Astrocyte (in vitro differentiated cells and primary cell): Measurements from ENCODE around the gene CPA4. TPM values are rescaled to one million over a fixed set of nuclear protein-coding genes. Genes with fewer than 3 reads are reported as not detected.
A peak's percentile ranks its signal among the peaks of the same experiment; 100 is the strongest.

Source experiments
- DNase-seq: peaks from one replicate; pipeline ENCODE4 v3.0.0-alpha.2; 2010; ENCODE audit warnings: low read depth
- FAIRE-seq: peaks from 2 replicates; lab custom pipeline; 2011; peaks lifted over from hg19 to GRCh38; lab: Jason Lieb, UNC
- H2AFZ ChIP-seq: 2 replicates; pipeline ENCODE4 v1.6.0; 2012; ENCODE audit warnings: low read depth, low read length, inconsistent platforms
- H3K27ac ChIP-seq: 2 replicates; pipeline ENCODE4 v1.5.1; 2011; ENCODE audit warnings: low read depth, low read length, inconsistent platforms
- H3K27me3 ChIP-seq: 2 replicates; pipeline ENCODE4 v1.6.0; 2011; ENCODE audit warnings: low read length, inconsistent platforms; ENCODE audit not compliant: insufficient read depth
- H3K36me3 ChIP-seq: 2 replicates; pipeline ENCODE4 v1.5.1; 2011; ENCODE audit warnings: low read length, inconsistent platforms; ENCODE audit not compliant: insufficient read depth
- H3K4me1 ChIP-seq: 2 replicates; pipeline ENCODE4 v1.5.1; 2011; ENCODE audit warnings: low read length, inconsistent platforms; ENCODE audit not compliant: insufficient read depth
- H3K4me2 ChIP-seq: 2 replicates; pipeline ENCODE4 v1.6.0; 2012; ENCODE audit warnings: low read length, inconsistent platforms
- H3K4me3 ChIP-seq: 2 replicates; pipeline ENCODE4 v1.5.1; 2011; ENCODE audit warnings: low read depth, mild to moderate bottlenecking, low read length, inconsistent platforms; ENCODE audit not compliant: insufficient read depth
- H3K79me2 ChIP-seq: 2 replicates; pipeline ENCODE4 v1.6.0; 2012; ENCODE audit warnings: mild to moderate bottlenecking, low read length, inconsistent platforms; ENCODE audit not compliant: insufficient read depth
- H3K9ac ChIP-seq: 2 replicates; pipeline ENCODE4 v1.6.0; 2012; ENCODE audit warnings: mild to moderate bottlenecking, low read length, inconsistent platforms
- H3K9me3 ChIP-seq: 2 replicates; pipeline ENCODE4 v1.5.1; 2012; ENCODE audit warnings: low read depth, mild to moderate bottlenecking, low read length, inconsistent platforms; ENCODE audit not compliant: insufficient read depth
- H4K20me1 ChIP-seq: 2 replicates; pipeline ENCODE4 v1.6.0; 2012; ENCODE audit warnings: low read length, inconsistent platforms; ENCODE audit not compliant: insufficient read depth
- H3K27ac Mint-ChIP-seq: one replicate; pipeline ENCODE4 v1.8.0; 2021; ENCODE audit warnings: mild to moderate bottlenecking, mixed read lengths; ENCODE audit not compliant: unreplicated experiment
- H3K27me3 Mint-ChIP-seq: one replicate; pipeline ENCODE4 v1.8.0; 2021; ENCODE audit warnings: low read depth, mixed read lengths; ENCODE audit not compliant: unreplicated experiment
- H3K36me3 Mint-ChIP-seq: one replicate; pipeline ENCODE4 v1.8.0; 2021; ENCODE audit warnings: low read depth, mixed read lengths; ENCODE audit not compliant: unreplicated experiment
- H3K4me1 Mint-ChIP-seq: one replicate; pipeline ENCODE4 v1.8.0; 2021; ENCODE audit warnings: low read depth, mixed read lengths; ENCODE audit not compliant: unreplicated experiment
- H3K4me3 Mint-ChIP-seq: one replicate; pipeline ENCODE4 v1.8.0; 2021; ENCODE audit warnings: mild to moderate bottlenecking, moderate library complexity, mixed read lengths; ENCODE audit not compliant: unreplicated experiment
- H3K9me3 Mint-ChIP-seq: one replicate; pipeline ENCODE4 v1.8.0; 2021; ENCODE audit warnings: mild to moderate bottlenecking, mixed read lengths; ENCODE audit not compliant: unreplicated experiment
- EZH2 ChIP-seq: IDR thresholded peaks from 2 replicates; pipeline ENCODE4 v1.6.1; 2012; ENCODE audit warnings: mild to moderate bottlenecking, low read length, inconsistent platforms; ENCODE audit not compliant: insufficient read depth
- total RNA-seq: library from RNA; stranded (reverse); gene quantifications from 2 replicates; pipeline ENCODE4 v1.2.1, GENCODE V29; 2021
- TF ChIP-seq, protein P1 (sequence below): IDR thresholded peaks from 2 replicates; pipeline ENCODE4 v1.5.1; 2011; ENCODE audit warnings: low read depth, mild to moderate bottlenecking, inconsistent platforms, low read length, moderate library complexity; ENCODE audit not compliant: insufficient read depth

Gene CPA4
- total RNA-seq, 1 donor from 2014 or later = 111 TPM

GRCh38 chr7:130367836-130368746, 75.1 kb downstream of the CPA4 start:
- Histone ChIP-seq H2AFZ (no peak overlapping the region), H3K4me3 (no peak overlapping the region), H3K36me3 (no peaks in the 10 kb centered on the region), H3K4me2 (no peak overlapping the region), H3K79me2 (no peaks in the 10 kb centered on the region), H3K9me3 (no peaks in the 10 kb centered on the region), H3K27me3 (no peaks in the 10 kb centered on the region), H3K4me1 (peaks cover 59% of the 10 kb centered on the region), H4K20me1 (no peaks in the 10 kb centered on the region), H3K9ac (no peak overlapping the region), H3K27ac (no peak overlapping the region)
- DNase-seq (no peak), FAIRE-seq (no peak)
- H3K4me1 Mint-ChIP-seq = peaks cover 57% of the 10 kb centered on the region
- H3K9me3 Mint-ChIP-seq = peaks cover 4% of the 10 kb centered on the region
- no peaks in the 10 kb centered on the region for H3K36me3 Mint-ChIP-seq
- no peak for TF ChIP-seq EZH2
- TF ChIP-seq, protein P1, sequence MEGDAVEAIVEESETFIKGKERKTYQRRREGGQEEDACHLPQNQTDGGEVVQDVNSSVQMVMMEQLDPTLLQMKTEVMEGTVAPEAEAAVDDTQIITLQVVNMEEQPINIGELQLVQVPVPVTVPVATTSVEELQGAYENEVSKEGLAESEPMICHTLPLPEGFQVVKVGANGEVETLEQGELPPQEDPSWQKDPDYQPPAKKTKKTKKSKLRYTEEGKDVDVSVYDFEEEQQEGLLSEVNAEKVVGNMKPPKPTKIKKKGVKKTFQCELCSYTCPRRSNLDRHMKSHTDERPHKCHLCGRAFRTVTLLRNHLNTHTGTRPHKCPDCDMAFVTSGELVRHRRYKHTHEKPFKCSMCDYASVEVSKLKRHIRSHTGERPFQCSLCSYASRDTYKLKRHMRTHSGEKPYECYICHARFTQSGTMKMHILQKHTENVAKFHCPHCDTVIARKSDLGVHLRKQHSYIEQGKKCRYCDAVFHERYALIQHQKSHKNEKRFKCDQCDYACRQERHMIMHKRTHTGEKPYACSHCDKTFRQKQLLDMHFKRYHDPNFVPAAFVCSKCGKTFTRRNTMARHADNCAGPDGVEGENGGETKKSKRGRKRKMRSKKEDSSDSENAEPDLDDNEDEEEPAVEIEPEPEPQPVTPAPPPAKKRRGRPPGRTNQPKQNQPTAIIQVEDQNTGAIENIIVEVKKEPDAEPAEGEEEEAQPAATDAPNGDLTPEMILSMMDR = no peak
- no peaks in the 10 kb centered on the region for H3K27me3 Mint-ChIP-seq
- H3K4me3 Mint-ChIP-seq = no peak overlapping the region
- H3K27ac Mint-ChIP-seq = no peak overlapping the region

DNA sequence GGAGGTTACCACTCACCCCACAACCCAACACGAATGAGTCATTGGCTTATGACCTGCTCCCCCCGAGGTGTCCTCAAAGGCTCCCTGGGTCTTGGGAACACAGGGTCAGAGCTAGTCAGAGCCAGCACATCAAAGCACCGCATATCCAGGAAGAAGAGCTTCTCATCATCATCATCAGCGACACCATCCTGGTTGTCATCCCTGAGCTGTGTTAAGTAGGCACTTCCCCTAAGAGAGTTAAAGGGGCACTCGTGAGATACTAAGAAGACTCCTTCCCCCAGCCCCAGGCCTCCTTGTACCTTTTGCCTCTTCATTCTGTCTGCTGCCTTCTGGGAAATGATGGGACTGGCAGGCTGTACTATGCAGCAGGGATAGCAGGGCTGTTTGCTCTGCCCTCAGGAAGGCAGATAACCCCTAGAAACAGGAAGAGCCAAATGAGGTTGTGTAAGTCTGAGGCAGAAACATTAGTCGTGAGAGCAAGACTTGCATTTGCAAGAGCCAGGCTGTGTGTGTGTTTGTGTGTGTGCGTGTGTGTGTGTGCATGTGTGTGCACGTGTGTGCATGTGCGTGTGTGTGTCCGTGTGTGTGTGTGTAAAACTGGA, 76.2 kb downstream of the CPA4 start:
- Mint-ChIP-seq H3K4me3 (peak overlapping the region; percentile 54), H3K27me3 (no peaks in the 10 kb centered on the region), H3K27ac (peak overlapping the region; percentile 91), H3K36me3 (no peaks in the 10 kb centered on the region), H3K4me1 (peaks cover 60% of the 10 kb centered on the region), H3K9me3 (peaks cover 4% of the 10 kb centered on the region)
- H4K20me1 ChIP-seq = no peaks in the 10 kb centered on the region
- peak overlapping the region; percentile 35 for H3K9ac ChIP-seq
- no peak for TF ChIP-seq EZH2
- TF ChIP-seq, protein P1 = no peak
- H3K27ac ChIP-seq = no peak overlapping the region
- no peak for FAIRE-seq
- H3K4me2 ChIP-seq = peak overlapping the region; percentile 43
- H3K79me2 ChIP-seq = no peaks in the 10 kb centered on the region
- H3K27me3 ChIP-seq = no peaks in the 10 kb centered on the region
- no peak overlapping the region for H3K4me3 ChIP-seq
- peaks cover 62% of the 10 kb centered on the region for H3K4me1 ChIP-seq
- peak; percentile 94 for DNase-seq
- H2AFZ ChIP-seq = peak overlapping the region; percentile 47
- H3K36me3 ChIP-seq = no peaks in the 10 kb centered on the region
- no peaks in the 10 kb centered on the region for H3K9me3 ChIP-seq
